MM.1S (cell line): ENCODE results near the gene TAF11.
"Not testable (repeated sequence)": the region's sequence is repeated elsewhere in the genome, so short reads cannot be mapped to it uniquely, and the experiment has no call there.

Experiments
- DNase-seq: peaks from one replicate; pipeline ENCODE4 v3.0.0-alpha.2; 2015
- H2AFZ ChIP-seq: fragments of 300-600 bp; sonication (generic); 2 replicates; pipeline ENCODE4 v1.6.0; 2016; ENCODE audit warnings: antibody characterized with exemption, low read length
- H3F3A ChIP-seq: fragments of 300-600 bp; sonication (generic); 2 replicates; pipeline ENCODE4 v1.6.1; 2016; ENCODE audit warnings: mild to moderate bottlenecking, antibody characterized with exemption, low read length, moderate library complexity, mixed read lengths; ENCODE audit not compliant: insufficient read depth
- H3K27ac ChIP-seq: fragments of 300-600 bp; sonication (generic); 2 replicates; pipeline ENCODE4 v1.5.1; 2016; ENCODE audit warnings: mild to moderate bottlenecking, low read length
- H3K27me3 ChIP-seq: fragments of 300-600 bp; sonication (generic); replicated peaks from 2 replicates; pipeline ENCODE4 v1.6.0; 2016; ENCODE audit warnings: low read length; ENCODE audit not compliant: insufficient read depth
- H3K36me3 ChIP-seq: fragments of 300-600 bp; sonication (generic); replicated peaks from 2 replicates; pipeline ENCODE4 v1.6.1; 2016; ENCODE audit warnings: mild to moderate bottlenecking, low read length, mixed read lengths; ENCODE audit not compliant: insufficient read depth
- H3K4me1 ChIP-seq: fragments of 300-600 bp; sonication (generic); 2 replicates; pipeline ENCODE4 v1.6.1; 2016; ENCODE audit warnings: low read length, mixed read lengths
- H3K4me2 ChIP-seq: fragments of 300-600 bp; sonication (generic); 2 replicates; pipeline ENCODE4 v1.6.0; 2016; ENCODE audit warnings: low read depth, low read length
- H3K4me3 ChIP-seq: fragments of 300-600 bp; sonication (generic); 2 replicates; pipeline ENCODE4 v1.5.1; 2016; ENCODE audit warnings: low read length, mixed read lengths
- H3K79me2 ChIP-seq: fragments of 300-600 bp; sonication (generic); 2 replicates; pipeline ENCODE4 v1.6.1; 2016; ENCODE audit warnings: mixed run types, low read length, mixed read lengths
- H3K9ac ChIP-seq: fragments of 300-600 bp; sonication (generic); 2 replicates; pipeline ENCODE4 v1.6.1; 2016; ENCODE audit warnings: low read length, mixed read lengths
- H3K9me2 ChIP-seq: fragments of 300-600 bp; sonication (generic); replicated peaks from 2 replicates; pipeline ENCODE4 v1.6.1; 2016; ENCODE audit warnings: mild to moderate bottlenecking, low read length, mixed read lengths; ENCODE audit not compliant: insufficient read depth
- H3K9me3 ChIP-seq: fragments of 300-600 bp; sonication (generic); replicated peaks from 2 replicates; pipeline ENCODE4 v1.6.1; 2016; ENCODE audit warnings: mild to moderate bottlenecking, low read length, mixed read lengths; ENCODE audit not compliant: insufficient read depth
- H4K20me1 ChIP-seq: fragments of 300-600 bp; sonication (generic); 2 replicates; pipeline ENCODE4 v1.6.1; 2016; ENCODE audit warnings: mild to moderate bottlenecking, low read length, moderate library complexity, mixed read lengths; ENCODE audit not compliant: insufficient read depth
- EZH2 ChIP-seq: fragments of 300-600 bp; sonication (generic); optimal IDR thresholded peaks from 2 replicates; pipeline ENCODE3; 2017; ENCODE audit warnings: low read depth, mild to moderate bottlenecking, antibody characterized with exemption, low read length, mixed read lengths
- EZH2phosphoT487 ChIP-seq: fragments of 300-600 bp; sonication (generic); IDR thresholded peaks from 2 replicates; pipeline ENCODE4 v1.6.1; 2018; ENCODE audit warnings: antibody characterized with exemption, low read length
- TF ChIP-seq, protein P1 (sequence below): fragments of 300-600 bp; sonication (generic); IDR thresholded peaks from 2 replicates; pipeline ENCODE4 v1.5.1; 2016; ENCODE audit warnings: antibody characterized with exemption, low read length, mixed read lengths

Gene TAF11

DNA sequence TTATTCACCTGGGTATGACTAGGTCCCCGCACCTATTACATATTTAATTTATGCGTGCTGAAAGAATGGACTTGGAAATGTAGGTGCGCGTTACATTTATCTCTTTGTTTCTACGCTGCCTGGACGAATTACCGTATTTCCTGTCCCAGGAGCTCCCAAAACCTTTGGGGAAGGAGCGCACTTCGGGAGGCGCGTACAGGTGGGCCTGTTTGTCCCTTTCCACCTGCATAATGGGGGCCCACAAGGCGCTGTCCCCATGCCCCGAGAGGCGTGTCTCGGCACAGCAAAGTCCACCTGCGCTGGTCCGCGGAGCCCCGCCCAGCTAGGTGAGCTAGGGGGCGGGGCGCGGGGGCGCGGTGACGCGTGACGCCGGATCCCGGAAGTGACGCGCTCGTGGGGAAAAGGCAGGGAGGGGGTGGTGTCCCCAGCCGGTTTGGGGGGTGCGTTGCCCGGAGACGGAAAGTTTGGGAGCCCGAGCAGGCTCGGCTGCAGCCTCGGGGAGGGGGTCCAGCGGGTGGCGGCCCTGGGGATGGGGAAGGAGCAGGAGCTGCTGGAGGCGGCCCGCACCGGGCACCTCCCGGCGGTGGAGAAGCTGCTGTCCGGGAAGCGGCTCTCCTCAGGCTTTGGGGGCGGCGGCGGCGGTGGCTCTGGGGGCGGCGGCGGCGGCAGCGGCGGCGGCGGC is 1.2 kb upstream of the TAF11 start, which contains the start of gene ANKS1A:
ANKS1A (plus strand) TSS at position 382 of the 682 bp plus-strand sequence; CDS start at position 530, 148 bp downstream.
- H3K4me3 ChIP-seq: peak within 1 kb of the TSS; percentile 96
- peak; percentile 86 for DNase-seq
- no peaks in the 10 kb centered on the region for H3K36me3 ChIP-seq
- no peaks in the 10 kb centered on the region for H3K27me3 ChIP-seq
- H3K4me1 ChIP-seq: no peaks in the 10 kb centered on the region
- H3K9ac ChIP-seq: peak within 1 kb of the TSS; percentile 90
- peak within 1 kb of the TSS; percentile 90 for H3K4me2 ChIP-seq
- TF ChIP-seq EZH2phosphoT487 (no peak), EZH2 (no peak)
- TF ChIP-seq, protein P1, sequence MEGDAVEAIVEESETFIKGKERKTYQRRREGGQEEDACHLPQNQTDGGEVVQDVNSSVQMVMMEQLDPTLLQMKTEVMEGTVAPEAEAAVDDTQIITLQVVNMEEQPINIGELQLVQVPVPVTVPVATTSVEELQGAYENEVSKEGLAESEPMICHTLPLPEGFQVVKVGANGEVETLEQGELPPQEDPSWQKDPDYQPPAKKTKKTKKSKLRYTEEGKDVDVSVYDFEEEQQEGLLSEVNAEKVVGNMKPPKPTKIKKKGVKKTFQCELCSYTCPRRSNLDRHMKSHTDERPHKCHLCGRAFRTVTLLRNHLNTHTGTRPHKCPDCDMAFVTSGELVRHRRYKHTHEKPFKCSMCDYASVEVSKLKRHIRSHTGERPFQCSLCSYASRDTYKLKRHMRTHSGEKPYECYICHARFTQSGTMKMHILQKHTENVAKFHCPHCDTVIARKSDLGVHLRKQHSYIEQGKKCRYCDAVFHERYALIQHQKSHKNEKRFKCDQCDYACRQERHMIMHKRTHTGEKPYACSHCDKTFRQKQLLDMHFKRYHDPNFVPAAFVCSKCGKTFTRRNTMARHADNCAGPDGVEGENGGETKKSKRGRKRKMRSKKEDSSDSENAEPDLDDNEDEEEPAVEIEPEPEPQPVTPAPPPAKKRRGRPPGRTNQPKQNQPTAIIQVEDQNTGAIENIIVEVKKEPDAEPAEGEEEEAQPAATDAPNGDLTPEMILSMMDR: no peak
- H3K27ac ChIP-seq: peak within 1 kb of the TSS; percentile 75
- H3K9me3 ChIP-seq: no peaks in the 10 kb centered on the region
- H3K79me2 ChIP-seq: peaks cover 54% of the 10 kb centered on the region
- no peaks in the 10 kb centered on the region for H4K20me1 ChIP-seq
- H2AFZ ChIP-seq: peak within 1 kb of the TSS; percentile 94
- H3K9me2 ChIP-seq: no peaks in the 10 kb centered on the region
- peaks cover 8% of the 10 kb centered on the region for H3F3A ChIP-seq

DNA sequence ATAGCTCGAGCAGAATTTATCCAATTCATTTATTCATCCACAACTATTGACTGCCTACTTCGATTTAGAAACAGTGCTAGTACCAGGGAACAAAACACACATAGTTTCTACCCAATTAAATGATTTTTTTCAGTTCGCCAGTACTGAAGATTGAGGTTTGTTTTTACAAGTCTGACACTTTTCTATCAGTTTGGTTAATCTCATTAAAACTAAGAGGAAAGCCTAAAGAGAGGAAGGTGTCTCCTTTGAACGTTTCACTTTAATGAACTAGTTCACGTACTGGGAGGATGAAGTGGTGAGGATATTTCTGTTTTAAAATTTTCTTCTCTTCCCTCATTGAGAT is 643 bp upstream of the TAF11 start:
- H3K9ac ChIP-seq: peak overlapping the region; percentile 90
- no peaks in the 10 kb centered on the region for H3K27me3 ChIP-seq
- no peaks in the 10 kb centered on the region for H3K36me3 ChIP-seq
- H3K4me3 ChIP-seq: peak overlapping the region; percentile 96
- no peaks in the 10 kb centered on the region for H3K4me1 ChIP-seq
- H2AFZ ChIP-seq: peak overlapping the region; percentile 94
- peak overlapping the region; percentile 75 for H3K27ac ChIP-seq
- no peaks in the 10 kb centered on the region for H4K20me1 ChIP-seq
- no peaks in the 10 kb centered on the region for H3K9me2 ChIP-seq
- no peak for DNase-seq
- H3K9me3 ChIP-seq: no peaks in the 10 kb centered on the region
- peaks cover 8% of the 10 kb centered on the region for H3F3A ChIP-seq
- peak overlapping the region; percentile 90 for H3K4me2 ChIP-seq
- TF ChIP-seq, protein P1: no peak
- TF ChIP-seq EZH2 (no peak), EZH2phosphoT487 (no peak)
- H3K79me2 ChIP-seq: peaks cover 58% of the 10 kb centered on the region

DNA sequence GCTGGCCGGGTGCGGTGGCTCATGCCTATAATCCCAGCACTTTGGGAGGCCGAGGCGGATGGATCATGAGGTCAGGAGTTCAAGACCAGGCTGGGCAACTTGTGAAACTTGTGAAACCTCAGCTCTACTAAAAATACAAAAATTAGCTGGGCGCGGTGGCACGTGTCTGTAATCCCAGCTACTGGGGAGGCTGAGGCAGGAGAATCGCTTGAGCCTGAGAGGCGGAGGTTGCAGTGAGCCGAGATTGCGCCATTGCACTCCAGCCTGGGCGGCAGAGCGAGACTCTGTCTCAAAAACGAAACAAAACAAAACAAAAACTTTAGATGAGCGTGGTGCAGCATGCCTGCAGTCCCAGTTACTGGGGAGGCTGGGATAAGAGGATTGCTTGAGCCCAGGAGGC is 2.0 kb downstream of the TAF11 start:
- not testable (repeated sequence) for H3K36me3 ChIP-seq, H3K9me3 ChIP-seq, H3K27me3 ChIP-seq, H2AFZ ChIP-seq, DNase-seq, H4K20me1 ChIP-seq, H3K9ac ChIP-seq, H3F3A ChIP-seq, H3K9me2 ChIP-seq, H3K4me3 ChIP-seq, H3K4me1 ChIP-seq, H3K4me2 ChIP-seq, H3K27ac ChIP-seq
- H3K79me2 ChIP-seq: peaks cover 61% of the 10 kb centered on the region

DNA sequence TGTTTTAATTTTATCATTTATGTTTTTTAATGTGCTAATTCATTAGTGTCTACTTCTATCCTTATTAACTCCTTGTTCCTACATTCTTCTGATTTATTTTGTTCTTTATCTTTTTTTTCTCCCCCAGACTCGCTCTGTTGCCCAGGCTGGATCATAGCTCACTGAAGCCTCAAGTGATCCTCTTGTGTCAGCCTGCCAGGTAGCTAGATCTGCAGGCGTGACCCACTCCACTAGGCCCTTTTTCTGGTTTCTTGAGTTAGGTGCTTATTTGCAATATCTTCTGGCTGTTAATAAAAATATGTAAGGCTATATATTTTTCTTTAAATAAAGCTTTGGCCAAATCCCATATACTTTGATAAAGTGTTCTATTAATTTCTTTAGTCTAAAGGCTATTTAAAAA is 2.8 kb downstream of the TAF11 start:
- Histone ChIP-seq H3K79me2 (peaks cover 55% of the 10 kb centered on the region), H3K27me3 (no peaks in the 10 kb centered on the region)

DNA sequence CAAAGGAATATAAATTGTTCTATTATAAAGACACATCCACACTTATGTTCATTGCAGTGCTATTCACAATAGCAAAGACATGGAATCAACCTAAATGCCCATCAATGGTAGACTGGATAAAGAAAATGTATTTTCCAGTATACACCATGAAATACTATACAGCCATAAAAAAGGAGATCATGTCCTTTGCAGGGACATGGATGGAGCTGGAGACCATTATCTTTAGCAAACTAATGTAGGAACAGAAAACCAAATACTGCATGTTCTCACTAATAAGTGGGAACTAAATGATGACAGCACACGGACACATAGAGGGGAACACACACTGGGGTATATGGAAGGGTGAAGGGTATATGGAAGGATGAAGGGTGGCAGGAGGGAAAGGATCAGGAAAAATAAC is 3.8 kb downstream of the TAF11 start:
- H3K4me2 ChIP-seq, H4K20me1 ChIP-seq, H3K4me1 ChIP-seq, H3F3A ChIP-seq, H3K9me2 ChIP-seq, H2AFZ ChIP-seq, H3K36me3 ChIP-seq, H3K9ac ChIP-seq, H3K9me3 ChIP-seq, H3K27ac ChIP-seq, H3K27me3 ChIP-seq, H3K4me3 ChIP-seq, DNase-seq: not testable (repeated sequence)
- H3K79me2 ChIP-seq: peaks cover 61% of the 10 kb centered on the region

More for the DNA sequence above, 2.8 kb downstream of the TAF11 start:
- Histone ChIP-seq H3K9ac (no peak overlapping the region), H3K27ac (no peak overlapping the region), H3F3A (peaks cover 8% of the 10 kb centered on the region), H3K4me3 (no peak overlapping the region), H3K9me3 (no peaks in the 10 kb centered on the region), H3K4me2 (no peak overlapping the region), H3K36me3 (no peaks in the 10 kb centered on the region; the same call in 1 of the 2 replicates), H3K9me2 (no peaks in the 10 kb centered on the region), H3K4me1 (no peaks in the 10 kb centered on the region), H4K20me1 (no peaks in the 10 kb centered on the region), H2AFZ (no peak overlapping the region)
- no peak for DNase-seq
- TF ChIP-seq, protein P1: no peak
- TF ChIP-seq EZH2phosphoT487 (no peak), EZH2 (no peak)
